GM12874 (cell line): ENCODE measurements around the gene MYO7A.

Experiments
- CTCF ChIP-seq: IDR thresholded peaks from 2 replicates; pipeline ENCODE4 v1.5.1; 2011; ENCODE audit warnings: low read depth, mild to moderate bottlenecking, control low read depth, low read length, moderate library complexity; ENCODE audit not compliant: insufficient read depth

The MYO7A gene

DNA sequence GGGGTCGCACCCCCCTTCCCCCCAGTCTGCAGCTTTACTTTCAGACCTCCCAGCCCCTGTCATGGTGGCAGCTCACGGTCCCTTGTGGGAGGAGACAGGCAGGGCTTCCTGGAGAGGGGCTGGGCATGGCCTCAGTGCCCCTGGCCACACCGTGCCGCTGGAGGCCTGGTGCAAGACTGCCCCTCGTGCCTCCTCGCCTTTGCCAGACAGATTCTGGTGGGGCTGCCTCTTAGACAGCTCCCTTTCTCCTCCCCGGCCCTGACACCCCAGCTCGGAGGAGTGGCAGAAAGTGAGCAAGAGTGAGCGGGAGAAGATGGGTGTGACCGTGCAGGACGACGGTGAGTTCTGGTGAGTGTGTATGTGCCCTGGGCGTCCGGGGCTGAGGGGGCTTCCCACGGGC is 12.1 kb upstream of the MYO7A start:
- TF ChIP-seq CTCF: no peak

DNA sequence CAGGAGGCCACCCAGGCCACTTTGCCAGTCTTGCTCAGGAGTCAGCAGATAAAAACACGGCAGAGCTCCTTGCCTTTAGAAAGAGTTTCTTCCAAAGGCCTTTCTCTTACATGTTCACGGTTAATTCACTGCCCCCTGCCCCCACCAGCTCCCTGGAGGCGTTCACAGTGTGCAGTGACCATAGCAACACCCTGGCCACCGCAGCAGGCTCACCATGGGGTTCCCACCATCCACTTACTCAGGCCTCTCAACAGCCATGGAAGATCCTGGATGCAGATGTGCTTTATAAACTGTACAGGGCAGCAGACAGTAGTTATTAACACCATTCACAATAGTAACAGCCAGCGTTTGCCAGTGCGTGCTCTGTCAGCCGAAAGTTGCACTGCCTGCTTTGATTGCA is 10.6 kb upstream of the MYO7A start:
- no peak for TF ChIP-seq CTCF

- TF ChIP-seq CTCF: no peak
Measured at GRCh38 chr11:77118086-77118485, 10.0 kb upstream of the MYO7A start.

- no peak for TF ChIP-seq CTCF
Measured at GRCh38 chr11:77118971-77119370, 9.1 kb upstream of the MYO7A start.

GRCh38 chr11:77119531-77119936 is 8.5 kb upstream of the MYO7A start:
- no peak for TF ChIP-seq CTCF

DNA sequence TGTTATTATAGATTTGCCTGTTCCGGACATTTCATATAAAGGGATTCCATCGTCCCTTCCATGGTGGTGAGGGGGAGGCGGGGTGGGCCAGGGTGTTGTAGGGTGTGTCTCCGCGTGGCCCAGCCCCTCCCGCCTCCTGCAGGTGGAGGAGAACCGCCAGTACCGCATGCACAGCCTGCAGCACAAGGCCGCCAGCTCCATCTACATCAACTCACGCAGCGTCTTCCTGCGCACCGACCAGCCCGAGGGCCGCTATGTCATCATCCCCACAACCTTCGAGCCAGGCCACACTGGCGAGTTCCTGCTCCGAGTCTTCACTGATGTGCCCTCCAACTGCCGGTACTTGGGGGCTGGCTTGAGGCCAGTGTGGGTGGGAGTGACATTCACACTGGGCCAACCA is 7.5 kb upstream of the MYO7A start:
- no peak for TF ChIP-seq CTCF

DNA sequence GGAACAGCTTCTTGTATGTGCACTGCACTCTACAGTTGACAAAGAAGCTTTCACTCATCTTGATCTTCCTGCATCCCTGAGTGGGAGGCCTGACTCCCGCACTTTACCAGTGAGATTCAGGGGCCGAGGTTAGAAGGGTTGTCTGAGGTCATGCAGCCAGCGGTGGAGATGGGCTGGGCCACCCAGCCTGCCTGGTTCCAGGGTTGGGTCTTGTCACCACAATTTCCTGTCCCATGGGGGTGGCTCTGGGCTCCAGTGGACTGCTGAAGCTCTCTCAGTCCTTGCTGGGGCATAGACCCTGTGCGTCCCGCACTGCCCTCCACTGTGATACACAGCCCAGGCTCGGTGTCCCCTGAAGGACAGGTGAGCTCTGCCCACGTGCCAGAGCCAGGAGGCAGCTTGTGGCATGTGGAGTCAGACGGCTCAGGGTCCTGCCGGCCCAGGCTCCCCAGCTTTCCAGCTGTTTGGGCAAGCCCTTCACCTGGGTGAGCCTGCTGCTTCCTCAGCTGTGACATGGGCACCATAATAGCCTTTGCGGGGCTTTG is 6.9 kb upstream of the MYO7A start:
- TF ChIP-seq CTCF: no peak

DNA sequence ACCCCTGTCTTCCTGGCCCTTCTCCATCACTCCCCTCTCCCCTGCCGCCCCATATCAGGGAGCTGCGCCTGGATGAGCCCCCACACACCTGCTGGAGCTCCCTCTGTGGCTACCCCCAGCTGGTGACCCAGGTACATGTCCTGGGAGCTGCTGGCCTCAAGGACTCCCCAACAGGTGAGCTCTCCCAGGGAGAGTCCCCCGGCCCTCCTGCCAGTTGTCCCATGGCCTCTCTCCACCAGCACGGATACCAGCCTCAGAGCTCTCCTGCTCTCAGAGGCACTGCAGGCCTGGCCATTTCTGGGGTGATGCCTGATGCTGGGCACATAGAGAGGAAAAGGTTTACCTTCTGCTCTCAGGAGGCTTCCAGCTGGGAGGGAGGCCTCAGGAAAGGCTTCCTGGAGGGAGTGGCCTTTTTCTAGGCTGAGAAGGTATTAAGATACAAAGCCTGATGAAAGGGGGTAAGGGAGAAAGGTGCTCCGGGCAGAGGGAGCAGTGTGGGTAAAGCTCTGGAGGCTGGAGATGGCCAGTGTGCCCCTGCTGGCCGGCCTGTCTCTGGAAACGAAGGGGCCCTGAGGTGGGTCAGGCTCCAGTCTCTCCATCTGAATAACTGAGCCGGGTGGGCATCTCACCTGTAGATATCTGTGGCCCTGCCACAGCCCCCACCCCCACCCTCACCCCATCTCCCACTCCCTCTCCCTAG is 6.0 kb upstream of the MYO7A start:
- TF ChIP-seq CTCF: no peak
